OCI-LY3 (cell line): ENCODE data around the gene PTPRN2.

Source experiments
- H2AFZ ChIP-seq: fragments of 200-600, 300-600 bp; shearing (Covaris generic); 2 replicates; pipeline ENCODE4 v1.6.0; 2014; ENCODE audit warnings: antibody characterized with exemption, low read depth, low read length
- H3K27ac ChIP-seq: fragments of 200-600, 300-600 bp; sonication (generic); 2 replicates; pipeline ENCODE4 v1.5.1; 2014; ENCODE audit warnings: mild to moderate bottlenecking, low read length, moderate library complexity, mixed read lengths
- H3K27me3 ChIP-seq: fragments of 200-600, 300-600 bp; sonication (generic); 2 replicates; pipeline ENCODE4 v1.6.1; 2014; ENCODE audit warnings: low read depth, low read length, mixed read lengths
- H3K36me3 ChIP-seq: fragments of 200-600, 300-600 bp; sonication (generic); replicated peaks from 2 replicates; pipeline ENCODE3; 2014; ENCODE audit warnings: low read depth, low read length, mixed read lengths
- H3K4me1 ChIP-seq: fragments of 300-600, 200-600 bp; sonication (generic); 2 replicates; pipeline ENCODE4 v1.6.1; 2014; ENCODE audit warnings: low read length, mixed read lengths
- H3K4me2 ChIP-seq: fragments of 200-600, 300-600 bp; sonication (generic); 2 replicates; pipeline ENCODE4 v1.6.1; 2014; ENCODE audit warnings: low read length, mixed read lengths
- H3K4me3 ChIP-seq: fragments of 300-600, 200-600 bp; sonication (generic); 2 replicates; pipeline ENCODE4 v1.5.1; 2014; ENCODE audit warnings: antibody characterized with exemption, mild to moderate bottlenecking, low read length, moderate library complexity
- H3K79me2 ChIP-seq: fragments of 300-600, 200-600 bp; shearing (Covaris generic); 2 replicates; pipeline ENCODE4 v1.6.1; 2014; ENCODE audit warnings: mild to moderate bottlenecking, low read length, mixed read lengths
- H3K9ac ChIP-seq: fragments of 300-600, 200-600 bp; shearing (Covaris generic); 2 replicates; pipeline ENCODE4 v1.6.0; 2014; ENCODE audit warnings: mild to moderate bottlenecking, low read length, moderate library complexity
- H3K9me3 ChIP-seq: fragments of 200-600, 300-600 bp; shearing (Covaris generic); 2 replicates; pipeline ENCODE4 v1.6.1; 2014; ENCODE audit warnings: low read length, mixed read lengths; ENCODE audit not compliant: insufficient read depth
- H4K20me1 ChIP-seq: fragments of 200-600, 300-600 bp; sonication (generic); 2 replicates; pipeline ENCODE4 v1.6.1; 2016; ENCODE audit warnings: low read length, mixed read lengths; ENCODE audit not compliant: insufficient read depth
- CTCF ChIP-seq: fragments of 200-600, 300-600 bp; sonication (generic); IDR thresholded peaks from 2 replicates; pipeline ENCODE4 v1.5.1; 2014; ENCODE audit warnings: antibody characterized with exemption, low read length, low read depth
- EZH2phosphoT487 ChIP-seq: fragments of 200-600 bp; shearing (Covaris generic); IDR thresholded peaks from 2 replicates; pipeline ENCODE4 v1.6.1; 2018; ENCODE audit warnings: antibody characterized with exemption, mixed run types, low read depth

The PTPRN2 gene

GRCh38 chr7:158369866-158370265 lies 217.8 kb downstream of the PTPRN2 start:
- no peak overlapping the region for H3K27ac ChIP-seq
- no peaks in the 10 kb centered on the region for H3K27me3 ChIP-seq
- no peak overlapping the region for H2AFZ ChIP-seq
- no peak overlapping the region for H3K4me3 ChIP-seq
- H3K9ac ChIP-seq, result no peak overlapping the region
- H3K9me3 ChIP-seq, result peaks cover 3% of the 10 kb centered on the region; the same call in 1 of the 2 replicates
- H3K4me1 ChIP-seq, result peaks cover 7% of the 10 kb centered on the region
- no peaks in the 10 kb centered on the region for H3K36me3 ChIP-seq
- TF ChIP-seq EZH2phosphoT487 (no peak), CTCF (no peak)
- H3K79me2 ChIP-seq, result no peaks in the 10 kb centered on the region
- no peaks in the 10 kb centered on the region for H4K20me1 ChIP-seq
- H3K4me2 ChIP-seq, result no peak overlapping the region

- Histone ChIP-seq H3K4me3 (no peak overlapping the region), H3K27me3 (no peaks in the 10 kb centered on the region), H3K9me3 (peaks cover 3% of the 10 kb centered on the region; the same call in 1 of the 2 replicates), H3K36me3 (no peaks in the 10 kb centered on the region), H3K79me2 (no peaks in the 10 kb centered on the region), H4K20me1 (no peaks in the 10 kb centered on the region), H3K4me2 (no peak overlapping the region), H3K27ac (no peak overlapping the region), H3K9ac (no peak overlapping the region), H2AFZ (no peak overlapping the region), H3K4me1 (peaks cover 1% of the 10 kb centered on the region)
- TF ChIP-seq EZH2phosphoT487, result no peak
- no peak for TF ChIP-seq CTCF
Measured at GRCh38 chr7:158369290-158369689, 218.3 kb downstream of the PTPRN2 start.

GRCh38 chr7:158368449-158368848 lies 219.2 kb downstream of the PTPRN2 start:
- TF ChIP-seq CTCF, result no peak
- TF ChIP-seq EZH2phosphoT487, result no peak
- peaks cover 3% of the 10 kb centered on the region; the same call in 1 of the 2 replicates for H3K9me3 ChIP-seq
- no peak overlapping the region for H3K4me2 ChIP-seq

GRCh38 chr7:158367634-158367982 lies 220.0 kb downstream of the PTPRN2 start:
- peaks cover 3% of the 10 kb centered on the region; the same call in 1 of the 2 replicates for H3K9me3 ChIP-seq
- no peaks in the 10 kb centered on the region for H3K27me3 ChIP-seq
- H3K4me3 ChIP-seq, result no peak overlapping the region
- no peaks in the 10 kb centered on the region for H3K79me2 ChIP-seq
- TF ChIP-seq EZH2phosphoT487 (no peak), CTCF (no peak)
- no peak overlapping the region for H3K4me2 ChIP-seq
- H3K4me1 ChIP-seq, result no peaks in the 10 kb centered on the region
- H3K27ac ChIP-seq, result no peak overlapping the region
- no peaks in the 10 kb centered on the region for H3K36me3 ChIP-seq
- H3K9ac ChIP-seq, result no peak overlapping the region
- no peak overlapping the region for H2AFZ ChIP-seq
- H4K20me1 ChIP-seq, result no peaks in the 10 kb centered on the region

More at GRCh38 chr7:158368449-158368848, 219.2 kb downstream of the PTPRN2 start:
- H2AFZ ChIP-seq, result no peak overlapping the region
- H4K20me1 ChIP-seq, result no peaks in the 10 kb centered on the region
- no peaks in the 10 kb centered on the region for H3K36me3 ChIP-seq
- H3K27ac ChIP-seq, result no peak overlapping the region
- no peaks in the 10 kb centered on the region for H3K79me2 ChIP-seq
- no peak overlapping the region for H3K9ac ChIP-seq
- no peak overlapping the region for H3K4me3 ChIP-seq
- no peaks in the 10 kb centered on the region for H3K4me1 ChIP-seq
- no peaks in the 10 kb centered on the region for H3K27me3 ChIP-seq
